HG02759 (cell line): ENCODE data around the gene POLR2J.
A peak's percentile ranks its signal among the peaks of the same experiment; 100 is the strongest.
"Not testable (repeated sequence)": the region's sequence is repeated elsewhere in the genome, so short reads cannot be mapped to it uniquely, and the experiment has no call there.

Experiments
- ATAC-seq: cut with Tn5 transposase; IDR thresholded peaks from one replicate; pipeline ENCODE4 v1.9.1; 2021; ENCODE audit warnings: mild to moderate bottlenecking, moderate library complexity; ENCODE audit not compliant: unreplicated experiment

The POLR2J gene

DNA sequence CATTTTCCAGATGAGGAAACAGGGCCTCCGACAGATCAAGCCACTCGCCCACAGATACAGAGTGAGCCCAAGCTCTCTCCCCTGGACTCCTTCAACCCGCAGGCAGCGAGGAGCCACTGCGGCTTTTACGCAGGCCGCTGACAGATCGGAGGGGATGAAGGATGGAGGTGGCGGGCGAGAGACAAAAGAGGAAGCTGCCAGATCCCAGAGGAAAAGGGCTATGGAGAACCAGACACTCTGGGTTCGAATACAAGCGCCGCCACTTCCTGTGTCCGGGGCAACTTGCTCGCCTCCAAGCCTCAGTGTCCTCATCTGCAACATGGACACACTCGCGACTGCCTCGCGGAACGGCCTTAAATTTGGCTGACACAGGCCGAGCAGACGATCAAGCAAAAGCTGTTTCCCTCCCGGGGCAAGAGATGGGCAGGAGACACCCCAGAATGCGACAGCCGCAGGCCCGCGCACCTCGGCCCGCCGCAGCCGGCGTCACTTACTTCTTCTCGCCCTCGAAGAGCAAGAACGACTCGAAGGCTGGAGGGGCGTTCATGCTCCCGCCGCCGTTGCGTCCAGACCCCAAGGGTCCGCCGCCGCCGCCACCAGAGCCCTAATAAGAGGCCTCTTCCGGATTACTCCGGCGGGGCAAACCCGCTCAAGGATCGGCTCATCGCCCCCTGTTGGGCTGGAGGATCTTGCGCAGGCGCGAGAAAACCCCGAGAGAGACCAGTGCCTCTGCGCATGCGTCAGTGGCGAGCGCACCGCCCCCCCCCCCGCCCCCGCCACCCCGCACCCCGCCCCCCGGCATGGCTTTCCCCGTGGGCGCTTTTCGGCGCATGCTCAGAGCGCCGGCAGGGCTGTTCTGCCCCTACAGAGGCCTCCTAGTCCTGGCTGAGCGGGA, at the start of gene POLR2J:
Gene POLR2J, minus strand, starts transcription at position 609 of the 895 bp plus-strand sequence. Its CDS starts 62 bp downstream, at position 547.
- ATAC-seq: peak; percentile 85

DNA sequence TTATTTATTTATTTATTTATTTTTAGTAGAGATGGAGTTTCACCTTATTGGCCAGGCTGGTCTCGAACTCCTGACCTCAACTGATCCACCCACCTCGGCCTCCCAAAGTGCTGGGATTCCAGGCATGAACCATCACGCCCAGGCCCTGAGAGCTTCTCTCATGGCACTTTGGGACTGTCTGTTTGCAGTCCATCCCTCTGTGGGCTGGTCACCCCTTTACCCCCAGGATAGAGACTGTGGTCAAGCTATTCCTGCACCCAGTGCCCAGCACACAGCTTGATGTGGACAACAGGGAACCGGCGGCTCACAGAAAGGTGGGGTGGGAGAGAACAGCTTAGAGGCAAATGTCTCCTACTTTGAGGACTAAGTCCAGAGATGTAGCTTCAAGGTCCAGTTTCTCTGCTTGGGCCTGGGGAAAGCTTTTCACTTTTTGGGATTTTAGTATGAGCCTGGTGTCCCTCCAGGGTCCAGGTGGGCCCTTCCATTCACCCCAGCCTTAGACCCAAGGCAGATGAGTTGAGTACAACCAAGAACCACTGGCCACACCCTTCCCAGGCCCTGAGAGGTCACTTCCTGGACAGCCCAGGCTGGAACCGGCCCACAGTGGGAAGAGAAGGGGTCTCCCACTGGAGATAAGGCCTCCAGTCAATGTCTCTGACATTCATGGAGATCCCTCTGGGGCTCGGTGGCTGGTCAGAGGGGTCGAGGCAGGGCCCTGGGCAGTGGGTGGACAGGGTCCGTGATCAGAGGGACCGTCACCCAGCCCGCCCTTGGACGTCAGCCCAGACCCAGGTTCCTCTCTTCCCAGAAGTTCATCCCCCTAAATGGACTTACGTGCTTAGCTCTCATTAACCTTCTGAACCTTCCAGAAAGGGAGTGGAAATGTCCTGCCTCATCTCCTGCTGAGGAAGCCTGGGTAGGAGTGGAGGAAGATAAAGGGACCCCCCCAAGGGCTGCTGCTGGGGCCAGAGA, 49.4 kb upstream of the POLR2J start:
- not testable (repeated sequence) for ATAC-seq

DNA sequence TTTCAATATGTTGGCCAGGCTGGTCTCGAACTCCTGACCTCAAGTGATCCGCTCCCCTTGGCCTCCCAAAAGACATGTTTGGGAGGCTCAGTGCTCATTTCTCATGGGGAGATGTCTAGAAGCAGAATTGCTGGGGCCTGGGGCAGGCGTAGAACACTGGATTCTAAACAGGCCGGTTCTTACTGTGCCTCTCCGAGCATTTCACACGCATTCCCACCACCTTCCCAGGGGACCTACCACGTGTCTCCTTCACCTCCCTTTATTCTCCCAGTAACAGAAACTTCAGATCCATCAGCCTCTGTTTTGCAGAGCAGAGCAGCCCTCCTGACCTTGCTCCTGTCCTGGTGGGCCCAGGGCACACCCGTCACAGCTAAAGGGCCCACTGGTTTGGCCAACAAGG, 48.5 kb upstream of the POLR2J start:
- not testable (repeated sequence) for ATAC-seq

DNA sequence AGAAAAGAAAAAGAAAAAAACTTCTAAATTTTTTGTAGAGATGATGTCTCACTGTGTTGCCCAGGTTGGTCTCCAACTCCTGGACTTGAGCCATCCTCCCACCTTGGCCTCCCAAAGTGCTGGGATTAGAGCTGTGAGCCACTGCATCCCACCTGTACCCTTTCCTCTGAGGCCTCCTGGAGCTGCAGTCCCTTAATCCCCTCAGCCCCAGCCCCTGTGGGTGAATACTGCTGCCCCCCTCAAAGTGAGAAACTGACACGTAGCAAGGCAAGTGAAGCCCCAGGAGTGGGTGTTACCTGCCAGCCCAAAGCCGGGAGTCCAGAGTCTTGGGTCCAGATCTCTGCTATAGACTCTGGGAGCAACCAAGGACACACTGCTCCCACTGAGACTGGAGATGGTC, 46.1 kb upstream of the POLR2J start:
- ATAC-seq: not testable (repeated sequence)

DNA sequence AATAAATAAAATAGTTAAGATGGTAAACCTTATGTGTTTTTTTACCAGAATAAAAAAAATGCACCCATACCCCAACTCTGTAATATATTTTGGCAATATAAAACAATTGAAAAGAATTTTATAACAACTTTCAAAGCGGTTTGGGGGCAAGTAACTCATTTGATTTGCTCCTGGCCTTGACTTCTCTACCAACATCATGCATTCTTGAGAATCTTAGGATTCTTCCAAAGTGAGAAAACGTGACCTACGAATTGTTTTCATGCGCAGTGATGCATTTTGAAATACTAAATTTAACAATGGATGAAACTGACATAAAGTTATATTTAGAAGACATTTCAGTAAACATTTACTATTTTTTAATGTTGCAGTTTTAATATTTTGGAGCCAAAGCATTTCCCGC, 42.1 kb upstream of the POLR2J start:
- ATAC-seq: not testable (repeated sequence)

DNA sequence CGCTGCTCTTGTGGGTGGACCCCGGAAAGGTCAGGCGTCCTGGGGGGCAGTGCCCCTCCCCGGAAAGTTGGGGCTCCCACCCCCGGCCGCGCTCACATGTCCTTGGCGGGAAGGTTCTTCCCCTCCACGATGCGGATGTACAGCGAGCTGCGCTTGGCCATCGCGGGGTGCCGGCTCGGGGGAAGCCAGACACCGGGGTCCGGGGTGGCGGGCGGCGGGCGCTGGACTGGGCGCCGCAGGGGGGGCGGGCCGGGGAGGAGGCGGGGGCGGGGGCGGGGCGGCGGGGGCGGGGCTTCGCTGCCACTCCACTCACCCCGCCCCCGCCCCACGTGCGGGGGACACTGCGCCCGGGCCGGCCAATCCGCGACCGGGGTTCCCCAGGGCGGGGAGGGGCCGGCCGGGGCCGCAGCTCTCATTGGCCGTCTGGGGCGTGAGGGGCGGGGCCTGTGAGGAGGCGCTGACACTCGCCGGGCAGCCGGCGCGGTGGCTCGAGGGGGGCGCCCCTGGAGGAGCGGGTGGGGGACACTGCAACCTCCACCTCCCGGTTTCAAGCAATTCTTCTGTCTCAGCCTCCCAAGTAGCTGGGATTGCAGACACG, 38.9 kb upstream of the POLR2J start, which contains the start of gene RASA4B:
Gene RASA4B, minus strand, starts transcription at position 228 of the 598 bp plus-strand sequence. Its CDS starts 67 bp downstream, at position 161.
- ATAC-seq: peak; percentile 81

DNA sequence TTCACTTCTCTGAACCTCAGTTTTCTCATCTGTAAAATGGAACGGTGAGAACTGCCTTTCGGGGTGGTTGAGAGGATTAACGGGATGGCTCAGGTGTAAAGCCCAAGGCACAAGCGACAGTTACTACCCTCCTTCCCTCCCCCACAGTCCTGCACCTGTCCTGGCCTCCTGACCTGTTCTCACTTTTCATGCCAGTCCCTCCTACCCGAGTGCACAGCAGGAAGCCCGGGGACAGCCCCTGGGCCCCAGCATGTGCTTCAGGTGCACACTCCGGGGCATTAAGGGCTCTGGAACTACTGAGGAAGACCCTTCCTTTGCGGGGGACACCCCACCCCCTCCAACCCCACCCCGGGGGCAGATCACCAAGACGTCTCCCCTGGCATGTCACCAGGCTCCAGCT, 38.2 kb upstream of the POLR2J start:
- not testable (repeated sequence) for ATAC-seq

DNA sequence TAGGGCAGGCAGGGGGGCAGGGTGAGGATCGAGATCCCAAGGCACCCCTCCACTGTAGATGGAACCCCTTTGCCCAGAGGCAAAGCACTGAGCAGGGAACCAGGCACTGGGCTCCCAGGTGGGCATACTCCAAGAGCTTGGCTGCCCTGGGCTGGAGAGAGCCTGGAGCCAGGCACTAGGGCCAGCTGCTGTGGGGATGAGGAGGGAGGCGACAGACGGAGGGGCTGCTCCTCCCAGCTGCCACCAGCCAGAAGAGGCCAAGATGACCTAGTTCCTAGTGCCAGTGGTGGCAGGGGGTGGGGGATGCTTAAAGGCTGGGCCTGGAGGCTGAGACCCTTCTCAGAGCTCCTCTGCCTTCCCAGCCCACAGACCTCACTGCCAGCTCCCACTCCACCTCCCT, 37.2 kb upstream of the POLR2J start:
- not testable (repeated sequence) for ATAC-seq

DNA sequence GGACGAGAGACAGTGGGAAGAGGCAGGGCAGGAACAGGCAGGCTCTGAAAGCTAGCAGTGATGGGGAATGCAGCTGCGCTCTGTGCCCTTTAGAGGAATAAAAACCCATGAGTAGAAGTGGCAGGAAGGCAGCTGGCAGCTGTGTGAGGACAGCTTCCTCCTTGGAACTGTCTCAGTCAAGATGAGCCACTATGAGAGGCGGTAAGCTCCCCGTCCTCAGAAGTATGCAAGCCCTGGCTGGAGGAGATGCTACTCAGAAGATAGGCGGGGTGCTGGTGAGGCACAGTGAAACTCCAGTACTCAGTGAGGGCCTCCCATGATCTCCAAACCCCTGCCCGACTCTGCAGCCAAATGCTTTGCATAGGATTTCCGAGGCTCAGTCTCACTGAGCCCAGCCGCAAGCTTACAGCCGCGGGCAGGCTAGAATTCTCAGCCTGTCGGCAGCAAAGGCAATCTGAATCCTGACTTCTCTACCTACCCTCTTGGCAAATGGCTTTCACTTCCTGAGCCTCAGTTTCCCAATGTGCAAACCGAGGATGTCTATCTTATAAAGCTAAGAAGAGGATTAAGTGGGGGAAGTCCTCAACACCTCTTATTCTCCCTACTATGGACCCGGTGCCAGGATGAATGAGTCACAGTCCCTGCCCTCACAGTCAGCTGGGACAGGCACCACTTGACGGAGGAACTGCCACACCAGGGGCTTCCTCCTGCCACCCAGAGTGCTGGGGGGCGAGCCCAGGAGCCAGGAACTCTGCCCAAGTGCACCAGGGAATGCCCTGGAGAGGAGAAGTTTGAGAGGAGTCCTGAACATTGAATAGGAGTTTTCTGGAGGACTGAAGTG, 36.4 kb upstream of the POLR2J start:
- ATAC-seq: peak; percentile 70

DNA sequence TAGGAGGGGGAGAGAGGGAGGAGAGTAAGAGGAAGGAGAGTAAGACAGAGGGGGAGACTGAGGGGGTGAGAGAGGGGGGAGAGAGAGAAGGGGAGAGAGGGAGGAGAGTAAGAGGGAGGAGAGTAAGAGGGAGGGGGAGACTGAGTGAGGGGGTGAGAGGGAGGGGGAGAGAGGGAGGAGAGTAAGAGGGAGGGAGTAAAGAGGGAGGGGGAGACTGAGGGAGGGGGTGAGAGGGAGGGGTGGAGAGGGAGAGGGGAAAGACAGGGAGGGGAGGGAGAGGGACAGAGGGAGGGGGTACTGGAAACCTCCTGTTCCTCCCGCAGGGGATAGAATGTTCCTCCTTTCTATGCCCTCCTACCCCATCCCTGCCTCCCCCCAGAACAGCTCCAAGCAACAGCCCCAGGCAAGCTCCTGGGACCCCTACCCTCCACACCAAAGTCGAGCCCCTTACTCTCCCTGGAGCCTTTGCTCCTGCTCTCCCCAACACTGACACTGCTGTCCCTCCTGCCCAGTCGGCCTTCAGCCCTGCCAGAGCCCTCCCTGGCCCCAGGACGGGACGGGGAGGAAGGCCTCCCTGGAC, 34.0 kb upstream of the POLR2J start:
- ATAC-seq: not testable (repeated sequence)

DNA sequence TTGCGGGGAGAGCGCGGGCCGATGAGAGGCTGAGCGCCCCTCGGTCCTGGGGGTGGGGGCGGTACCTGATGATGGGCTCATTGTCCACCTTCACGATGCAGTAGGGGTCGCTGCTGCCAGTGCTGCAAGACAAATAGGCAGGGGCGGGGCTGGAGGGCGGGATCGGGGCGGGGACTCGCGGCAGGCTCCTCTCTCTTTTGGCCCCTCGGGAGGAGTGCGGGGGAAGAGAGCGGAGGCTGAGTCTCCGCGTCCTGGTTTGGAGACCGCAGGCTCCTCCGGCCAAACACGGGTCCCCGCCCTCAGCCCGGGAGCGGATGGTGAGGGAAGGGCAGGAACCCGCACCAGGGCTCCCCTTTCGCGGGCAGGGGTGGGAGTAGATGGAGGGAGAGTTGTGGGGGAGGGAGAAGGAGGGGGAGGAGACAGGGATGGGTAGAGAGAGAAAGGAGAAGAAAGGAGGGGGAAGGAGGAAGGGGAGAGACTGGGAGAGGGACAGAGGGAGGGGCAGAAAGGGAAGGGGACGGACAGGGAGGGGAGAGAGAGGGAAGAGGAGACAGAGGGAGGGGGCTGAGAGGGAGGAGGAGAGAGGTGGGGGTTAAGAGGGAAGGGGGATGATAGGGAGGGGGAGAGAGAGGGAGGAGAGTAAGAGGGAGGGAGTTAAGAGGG, 33.3 kb upstream of the POLR2J start:
- peak; percentile 44 for ATAC-seq

DNA sequence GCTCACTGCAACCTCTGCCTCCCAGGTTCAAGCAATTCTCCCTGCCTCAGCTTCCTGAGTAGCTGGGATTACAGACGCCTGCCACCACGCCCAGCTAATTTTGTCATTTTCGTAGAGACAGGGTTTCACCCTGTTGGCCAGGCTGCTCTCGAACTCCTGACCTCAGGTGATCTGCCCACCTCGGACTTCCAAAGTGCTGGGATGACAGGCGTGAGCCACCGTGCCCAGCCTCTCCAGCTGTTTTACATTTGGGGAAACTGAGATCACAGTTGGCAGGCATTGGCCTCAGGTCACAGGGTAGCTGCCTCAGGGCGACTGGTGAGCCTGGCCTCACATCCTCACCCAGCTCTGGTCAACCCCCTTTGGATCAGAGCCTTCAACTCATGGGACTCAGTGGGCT, 31.9 kb upstream of the POLR2J start:
- ATAC-seq: not testable (repeated sequence)

DNA sequence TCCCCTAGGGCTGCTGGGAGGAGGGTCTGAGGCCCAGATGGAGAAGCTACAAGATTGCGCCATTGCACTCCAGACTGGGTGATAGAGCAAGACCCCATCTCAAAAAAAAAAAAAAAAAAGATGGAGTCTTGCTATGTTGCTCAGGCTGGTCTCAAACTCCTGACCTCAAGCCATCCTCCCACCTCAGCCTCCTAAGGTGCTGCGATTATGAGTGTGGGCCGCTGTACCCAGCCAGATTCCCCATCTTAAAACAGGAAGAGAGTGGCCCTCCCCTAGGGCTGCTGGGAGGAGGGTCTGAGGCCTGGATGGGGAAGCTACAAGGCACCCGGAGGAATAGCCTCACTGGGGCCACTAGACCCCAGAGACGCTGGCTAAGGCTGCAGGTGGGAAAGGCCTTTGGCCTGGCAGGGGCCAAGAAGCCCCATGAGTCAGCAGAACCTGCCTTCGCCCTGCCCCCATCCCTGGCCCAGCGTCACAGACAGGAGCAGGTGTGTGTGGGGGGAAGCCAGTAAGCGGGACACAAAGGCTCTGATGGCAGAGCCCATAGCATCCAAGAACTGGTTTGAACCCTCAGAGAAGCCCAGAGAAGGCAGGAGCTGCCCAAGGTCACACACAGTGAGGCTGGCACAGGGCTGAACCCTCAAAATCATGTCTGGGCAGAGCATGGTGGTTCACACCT, 28.8 kb upstream of the POLR2J start:
- not testable (repeated sequence) for ATAC-seq

DNA sequence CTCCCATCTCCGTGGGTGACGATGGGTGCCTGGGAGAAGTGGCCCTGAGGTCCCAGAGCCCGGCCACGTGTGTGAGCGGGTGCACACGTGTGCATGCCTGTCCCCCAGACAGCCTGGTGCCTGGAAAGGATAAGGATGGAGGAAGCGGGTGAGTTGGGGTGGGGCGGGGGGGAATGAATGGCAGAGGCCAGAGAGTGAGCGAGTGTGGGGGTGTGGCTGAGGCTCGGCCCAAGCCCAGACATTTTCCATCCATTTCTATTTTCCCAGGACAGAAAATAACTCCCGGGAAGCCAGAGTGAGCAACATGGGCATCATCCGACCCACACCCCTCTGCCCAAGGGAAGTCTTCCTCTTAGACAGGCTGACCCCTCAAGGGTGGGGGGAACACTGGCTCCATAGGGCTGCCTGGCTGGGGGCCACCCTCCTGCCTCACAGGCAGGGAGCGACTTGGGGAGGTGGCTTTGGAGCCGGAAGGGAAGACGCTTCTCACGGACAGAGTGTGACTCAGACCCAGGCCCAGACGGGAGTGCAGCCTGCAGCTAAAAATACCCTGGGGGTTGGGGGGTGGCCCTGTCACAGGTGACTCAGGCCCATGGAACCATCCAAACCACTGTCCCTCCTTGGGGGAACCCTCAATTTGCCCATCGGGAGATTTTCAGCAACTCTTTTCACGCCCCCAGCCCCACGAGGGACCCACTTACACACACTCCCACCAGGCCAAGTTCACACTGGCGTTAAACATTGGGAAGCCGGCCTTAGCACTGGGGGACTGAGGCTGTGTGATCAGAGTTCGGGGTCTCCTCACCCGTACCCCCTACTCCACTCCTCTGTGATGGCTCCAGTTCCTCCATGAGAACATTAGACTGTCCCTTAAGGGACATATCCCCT, 26.8 kb upstream of the POLR2J start:
- not testable (repeated sequence) for ATAC-seq

DNA sequence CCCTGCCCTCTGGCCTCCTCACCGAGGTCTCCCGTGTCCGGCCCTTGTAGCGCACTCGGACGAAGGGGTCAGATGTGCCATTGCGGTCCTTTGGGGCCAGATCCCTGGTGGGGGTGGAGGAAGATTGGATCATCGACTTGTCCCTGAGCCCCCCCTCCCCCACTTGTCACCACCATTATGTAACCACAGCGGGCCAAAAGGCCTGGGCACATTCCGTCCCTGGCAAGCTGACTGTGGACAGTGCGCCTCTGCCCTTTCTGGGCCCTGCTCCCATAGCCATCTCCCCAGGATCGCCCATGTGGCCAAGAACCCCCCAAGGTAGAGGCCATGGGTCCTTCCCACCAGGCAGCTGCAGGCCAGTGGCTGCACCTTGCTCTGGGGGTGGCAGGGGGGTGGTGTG, 24.4 kb upstream of the POLR2J start:
- not testable (repeated sequence) for ATAC-seq

DNA sequence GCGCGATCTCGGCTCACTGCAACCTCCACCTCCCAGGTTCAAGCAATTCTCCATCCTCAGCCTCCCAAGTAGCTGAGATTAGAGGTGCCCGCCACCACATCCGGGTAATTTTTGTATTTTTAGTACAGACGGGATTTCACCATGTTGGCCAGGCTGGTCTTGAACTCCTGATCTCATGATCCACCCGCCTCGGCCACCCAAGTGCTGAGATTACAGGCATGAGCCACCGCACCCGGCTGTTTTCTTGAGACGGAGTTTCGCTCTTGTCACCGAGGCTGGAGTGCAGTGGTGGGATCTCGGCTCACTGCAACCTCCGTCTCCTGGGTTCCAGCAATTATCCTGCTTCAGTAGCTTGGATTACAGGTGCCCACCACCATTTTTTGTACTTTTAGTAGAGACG, 19.6 kb upstream of the POLR2J start:
- not testable (repeated sequence) for ATAC-seq

DNA sequence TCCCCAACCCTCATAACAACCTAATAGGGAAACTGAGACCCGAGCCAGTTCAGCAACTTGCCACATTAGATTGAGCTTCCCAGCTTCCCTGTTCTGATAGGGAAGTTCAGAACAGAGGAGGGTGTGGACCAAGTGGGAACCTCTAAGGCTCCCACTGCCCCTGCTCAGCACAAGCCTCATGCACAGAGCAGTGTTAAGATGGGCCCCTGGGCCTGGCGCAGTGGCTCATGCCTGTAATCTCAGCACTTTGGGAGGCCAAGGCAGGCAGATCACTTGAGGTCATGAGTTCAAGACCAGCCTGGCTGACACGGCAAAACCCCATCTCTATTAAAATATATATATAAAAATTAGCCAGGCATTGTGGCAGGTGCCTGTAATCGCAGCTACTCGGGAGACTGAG, 18.6 kb upstream of the POLR2J start:
- not testable (repeated sequence) for ATAC-seq
